ENCODE data around the gene USHBP1. TPM values are rescaled to one million over a fixed set of nuclear protein-coding genes. Genes with fewer than 3 reads are reported as not detected.

The USHBP1 gene
- total RNA-seq, 6 donors from 2014 or later: 9.1 to 21.4 (median 10.7) TPM

DNA sequence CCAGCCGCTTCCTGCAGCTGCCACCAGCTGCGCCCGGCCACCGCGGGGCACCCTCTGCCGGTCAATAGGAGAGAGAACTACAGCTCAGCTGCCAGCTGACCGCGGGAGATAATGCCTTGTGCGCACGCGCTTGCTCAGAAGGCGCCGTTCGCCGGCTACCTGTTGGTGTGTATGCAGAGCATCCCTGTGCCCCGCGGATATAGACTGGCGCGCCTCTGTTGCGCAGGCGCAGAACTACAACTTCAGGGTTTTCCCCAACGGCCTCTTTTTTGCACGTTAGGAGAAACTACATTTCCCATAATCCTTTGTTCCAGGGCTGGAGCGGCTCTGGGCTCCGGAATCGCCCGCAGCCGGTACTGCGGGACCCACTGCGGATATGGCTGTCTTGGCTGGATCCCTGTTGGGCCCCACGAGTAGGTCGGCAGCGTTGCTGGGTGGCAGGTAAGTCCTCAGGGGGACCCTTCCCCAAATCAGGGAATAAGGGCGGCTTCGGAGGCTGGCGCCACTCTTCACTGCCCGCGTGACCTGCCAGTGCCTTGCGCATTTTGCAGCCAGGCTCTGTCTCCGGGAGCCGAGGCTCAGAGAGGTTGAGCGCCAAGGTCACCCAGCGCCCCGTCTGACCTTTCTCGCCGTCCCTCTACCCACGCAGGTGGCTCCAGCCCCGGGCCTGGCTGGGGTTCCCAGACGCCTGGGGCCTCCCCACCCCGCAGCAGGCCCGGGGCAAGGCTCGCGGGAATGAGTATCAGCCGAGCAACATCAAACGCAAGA is 41.2 kb upstream of the USHBP1 start, which contains the start of gene MRPL34:
Gene MRPL34 (plus strand): TSS at position 356 of the 768 bp plus-strand sequence. CDS start 21 bp downstream, at position 377.
- peaks cover 0 to 4% (median 1%) of the 10 kb centered on the region in 4 donors for H3K36me3 ChIP-seq
- peaks cover 40 to 76% (median 55%) of the 10 kb centered on the region in 4 donors for H3K4me1 ChIP-seq
- peak within 1 kb of the TSS; percentile 87 to 96 (median 89) for H3K27ac ChIP-seq
- no peaks in the 10 kb centered on the region for H3K27me3 ChIP-seq
- DNase-seq (peak; percentile 97 to 99), ATAC-seq (ENCODE audit: low FRiP score in 2 of 2) (peak; percentile 74 to 92)
- H3K9me3 ChIP-seq: no peaks in the 10 kb centered on the region
- peak within 1 kb of the TSS; percentile 76 to 88 (median 82) for H3K4me3 ChIP-seq
- TF ChIP-seq POLR2AphosphoS5 (IDR thresholded peaks at IDR 0.05) (peak in 1 of 2 donors; percentile 92), CTCF (IDR thresholded peaks at IDR 0.05) (peak; percentile 77 to 98 (median 94)), POLR2A (IDR thresholded peaks at IDR 0.05) (peak in 3 of 4 donors; percentile 46 to 77 (median 74)), EP300 (IDR thresholded peaks at IDR 0.05) (no peak)
- 0 to 1% methylated on average over 4 to 33 of the region's 55 CpGs for WGBS, 2 donors

DNA sequence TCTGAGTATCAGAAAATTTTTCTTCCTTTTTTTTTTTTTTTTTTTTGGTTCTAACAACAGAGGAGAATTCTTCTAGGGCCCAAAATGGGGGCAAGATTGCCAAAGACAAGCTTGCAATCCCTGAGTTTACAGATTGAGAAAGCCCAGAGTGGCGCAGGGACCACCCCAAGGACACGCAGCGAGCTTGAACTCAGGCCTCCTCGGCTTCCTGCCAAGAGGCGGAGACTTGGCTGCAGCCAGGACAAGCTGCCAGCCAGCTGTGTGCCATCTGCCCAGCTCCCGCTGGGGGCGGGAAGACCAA is 40.6 kb upstream of the USHBP1 start:
- peak overlapping the region; percentile 68 to 96 (median 88) for H3K27ac ChIP-seq
- H3K36me3 ChIP-seq: peaks cover 0 to 7% (median 3%) of the 10 kb centered on the region in 4 donors
- H3K9me3 ChIP-seq: no peaks in the 10 kb centered on the region
- 0 to 3% methylated on average over 4 to 6 of the region's 7 CpGs for WGBS, 2 donors
- H3K27me3 ChIP-seq: no peaks in the 10 kb centered on the region
- H3K4me1 ChIP-seq: peaks cover 34 to 76% (median 50%) of the 10 kb centered on the region in 4 donors
- H3K4me3 ChIP-seq: peak overlapping the region in 3 of 4 donors; percentile 76 to 88 (median 78)
- no peak for DNase-seq
- no peak for ATAC-seq (ENCODE audit: low FRiP score in 2 of 2)
- TF ChIP-seq POLR2A (IDR thresholded peaks at IDR 0.05): no peak
- TF ChIP-seq POLR2AphosphoS5 (IDR thresholded peaks at IDR 0.05): peak in 1 of 2 donors; percentile 95
- TF ChIP-seq EP300 (IDR thresholded peaks at IDR 0.05): peak in 1 of 4 donors; percentile 72
- TF ChIP-seq CTCF (IDR thresholded peaks at IDR 0.05): no peak

GRCh38 chr19:17304386-17305215 is 40.1 kb upstream of the USHBP1 start:
- Histone ChIP-seq H3K27me3 (no peaks in the 10 kb centered on the region), H3K9me3 (no peaks in the 10 kb centered on the region), H3K27ac (peak overlapping the region; percentile 68 to 96 (median 88)), H3K36me3 (peaks cover 0 to 7% (median 3%) of the 10 kb centered on the region in 4 donors), H3K4me3 (peak overlapping the region in 1 of 4 donors; percentile 88), H3K4me1 (peaks cover 30 to 76% (median 47%) of the 10 kb centered on the region in 4 donors)
- ATAC-seq (ENCODE audit: low FRiP score in 2 of 2) (no peak), DNase-seq (peak in 1 of 2 donors; percentile 64)
- no peak for TF ChIP-seq EP300 (IDR thresholded peaks at IDR 0.05)
- TF ChIP-seq POLR2A (IDR thresholded peaks at IDR 0.05): no peak
- no peak for TF ChIP-seq CTCF (IDR thresholded peaks at IDR 0.05)
- no peak for TF ChIP-seq POLR2AphosphoS5 (IDR thresholded peaks at IDR 0.05)
- 45 to 57% methylated on average over 12 of the region's 12 CpGs for WGBS, 2 donors

DNA sequence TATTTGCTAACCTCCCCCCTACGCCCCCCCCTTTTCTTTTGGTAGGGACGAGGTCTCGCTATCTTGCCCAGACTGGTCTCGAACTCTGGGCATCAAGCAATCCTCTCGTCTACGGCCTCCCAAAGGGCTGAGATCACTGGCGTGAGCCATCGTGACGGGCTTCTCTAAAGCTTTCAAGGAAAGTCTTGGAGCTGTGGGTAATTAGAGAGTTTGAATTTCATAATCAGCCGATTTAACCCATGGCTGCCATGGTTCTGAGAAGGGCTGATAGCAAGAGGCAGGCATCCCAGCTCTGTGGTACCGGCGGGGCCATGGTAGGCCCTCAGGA is 39.4 kb upstream of the USHBP1 start:
- WGBS, 2 donors: 45 to 68% methylated on average over 11 to 12 of the region's 12 CpGs
- ATAC-seq (ENCODE audit: low FRiP score in 2 of 2) (peak in 1 of 2 donors; percentile 6), DNase-seq (peak in 1 of 2 donors; percentile 67)
- Histone ChIP-seq H3K9me3 (no peaks in the 10 kb centered on the region), H3K27me3 (no peaks in the 10 kb centered on the region), H3K36me3 (peaks cover 0 to 7% (median 3%) of the 10 kb centered on the region in 4 donors), H3K27ac (peak overlapping the region; percentile 68 to 96 (median 78)), H3K4me1 (peaks cover 30 to 74% (median 44%) of the 10 kb centered on the region in 4 donors), H3K4me3 (peak overlapping the region in 2 of 4 donors; percentile 92 to 95)
- TF ChIP-seq EP300 (IDR thresholded peaks at IDR 0.05): no peak

Measured in upper lobe of left lung (tissue), 6 donors.